Measurements from ENCODE around the gene PTBP3. TPM values are rescaled to one million over a fixed set of nuclear protein-coding genes. Genes with fewer than 3 reads are reported as not detected.
A peak's percentile ranks its signal among the peaks of the same experiment; 100 is the strongest.
"Not testable (repeated sequence)": the region's sequence is repeated elsewhere in the genome, so short reads cannot be mapped to it uniquely, and the experiment has no call there.

PTBP3 gene
- total and polyA plus RNA-seq, 2 of the 13 experiments (the other 11 are each of a cell fraction or from before 2014, with no cell fraction given): 52.8 to 61.1 TPM

DNA sequence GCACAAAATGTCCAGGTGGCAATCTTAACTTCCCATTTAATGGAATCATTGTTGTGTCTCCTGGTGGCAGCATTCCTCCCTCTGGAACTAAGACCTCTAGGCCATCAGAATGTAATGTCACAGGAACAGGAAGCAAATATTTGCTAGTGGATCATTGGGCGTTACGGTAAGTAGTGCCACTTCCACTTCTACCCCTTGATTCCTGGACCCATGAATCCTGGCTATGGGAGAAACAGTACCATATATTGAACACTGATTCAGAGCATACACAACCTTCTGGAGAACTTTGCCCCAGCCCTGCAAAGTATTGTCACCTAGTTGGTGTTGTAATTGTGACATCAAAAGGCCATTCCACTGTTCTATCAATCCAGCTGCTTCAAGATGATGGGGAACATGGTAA is 40.8 kb upstream of the PTBP3 start (continued):
- TF ChIP-seq LCORL (IDR thresholded peaks at IDR 0.05): not testable (repeated sequence)
- 0 out of 2 replicates have a peak, but pooled peaks have one; percentile 21 for TF ChIP-seq LCORL (CRISPR knock-in tag; IDR thresholded peaks at IDR 0.05)
- TF ChIP-seq GATAD1 (CRISPR knock-in tag; IDR thresholded peaks at IDR 0.05): 0 out of 2 replicates have a peak, but pooled peaks have one; percentile 24
- TF ChIP-seq FOXO1 (CRISPR knock-in tag; IDR thresholded peaks at IDR 0.05): peak; percentile 72; the same call in 1 of the 2 replicates
- TF ChIP-seq, protein P1, sequence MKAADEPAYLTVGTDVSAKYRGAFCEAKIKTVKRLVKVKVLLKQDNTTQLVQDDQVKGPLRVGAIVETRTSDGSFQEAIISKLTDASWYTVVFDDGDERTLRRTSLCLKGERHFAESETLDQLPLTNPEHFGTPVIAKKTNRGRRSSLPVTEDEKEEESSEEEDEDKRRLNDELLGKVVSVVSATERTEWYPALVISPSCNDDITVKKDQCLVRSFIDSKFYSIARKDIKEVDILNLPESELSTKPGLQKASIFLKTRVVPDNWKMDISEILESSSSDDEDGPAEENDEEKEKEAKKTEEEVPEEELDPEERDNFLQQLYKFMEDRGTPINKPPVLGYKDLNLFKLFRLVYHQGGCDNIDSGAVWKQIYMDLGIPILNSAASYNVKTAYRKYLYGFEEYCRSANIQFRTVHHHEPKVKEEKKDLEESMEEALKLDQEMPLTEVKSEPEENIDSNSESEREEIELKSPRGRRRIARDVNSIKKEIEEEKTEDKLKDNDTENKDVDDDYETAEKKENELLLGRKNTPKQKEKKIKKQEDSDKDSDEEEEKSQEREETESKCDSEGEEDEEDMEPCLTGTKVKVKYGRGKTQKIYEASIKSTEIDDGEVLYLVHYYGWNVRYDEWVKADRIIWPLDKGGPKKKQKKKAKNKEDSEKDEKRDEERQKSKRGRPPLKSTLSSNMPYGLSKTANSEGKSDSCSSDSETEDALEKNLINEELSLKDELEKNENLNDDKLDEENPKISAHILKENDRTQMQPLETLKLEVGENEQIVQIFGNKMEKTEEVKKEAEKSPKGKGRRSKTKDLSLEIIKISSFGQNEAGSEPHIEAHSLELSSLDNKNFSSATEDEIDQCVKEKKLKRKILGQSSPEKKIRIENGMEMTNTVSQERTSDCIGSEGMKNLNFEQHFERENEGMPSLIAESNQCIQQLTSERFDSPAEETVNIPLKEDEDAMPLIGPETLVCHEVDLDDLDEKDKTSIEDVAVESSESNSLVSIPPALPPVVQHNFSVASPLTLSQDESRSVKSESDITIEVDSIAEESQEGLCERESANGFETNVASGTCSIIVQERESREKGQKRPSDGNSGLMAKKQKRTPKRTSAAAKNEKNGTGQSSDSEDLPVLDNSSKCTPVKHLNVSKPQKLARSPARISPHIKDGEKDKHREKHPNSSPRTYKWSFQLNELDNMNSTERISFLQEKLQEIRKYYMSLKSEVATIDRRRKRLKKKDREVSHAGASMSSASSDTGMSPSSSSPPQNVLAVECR (CRISPR knock-in tag; IDR thresholded peaks at IDR 0.05; ENCODE audit: borderline replicate concordance): peak; percentile 30; the same call in 1 of the 2 replicates
- TF ChIP-seq PHF21A (CRISPR knock-in tag; IDR thresholded peaks at IDR 0.05): peak; percentile 72
- 0 out of 2 replicates have a peak, but pooled peaks have one; percentile 66 for TF ChIP-seq ZNF34 (CRISPR knock-in tag; IDR thresholded peaks at IDR 0.05; ENCODE audit: borderline replicate concordance)
- TF ChIP-seq NR2F6 (IDR thresholded peaks at IDR 0.05): peak; percentile 60; the same call in 1 of the 2 replicates
- peak; percentile 81 for TF ChIP-seq NR2F6 (CRISPR knock-in tag; IDR thresholded peaks at IDR 0.05)
- 0 out of 2 replicates have a peak, but pooled peaks have one; percentile 42 for TF ChIP-seq ZNF343 (CRISPR knock-in tag; IDR thresholded peaks at IDR 0.05)
- 0 out of 2 replicates have a peak, but pooled peaks have one; percentile 35 for TF ChIP-seq JUN (CRISPR knock-in tag; IDR thresholded peaks at IDR 0.05)
- TF ChIP-seq, protein P2, sequence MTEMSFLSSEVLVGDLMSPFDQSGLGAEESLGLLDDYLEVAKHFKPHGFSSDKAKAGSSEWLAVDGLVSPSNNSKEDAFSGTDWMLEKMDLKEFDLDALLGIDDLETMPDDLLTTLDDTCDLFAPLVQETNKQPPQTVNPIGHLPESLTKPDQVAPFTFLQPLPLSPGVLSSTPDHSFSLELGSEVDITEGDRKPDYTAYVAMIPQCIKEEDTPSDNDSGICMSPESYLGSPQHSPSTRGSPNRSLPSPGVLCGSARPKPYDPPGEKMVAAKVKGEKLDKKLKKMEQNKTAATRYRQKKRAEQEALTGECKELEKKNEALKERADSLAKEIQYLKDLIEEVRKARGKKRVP (CRISPR knock-in tag; IDR thresholded peaks at IDR 0.05): 0 out of 4 replicates have a peak, but pooled peaks of 1 of the 2 experiments have one; percentile 30
- peak; percentile 81 for TF ChIP-seq RXRB (CRISPR knock-in tag; IDR thresholded peaks at IDR 0.05; ENCODE audit: borderline replicate concordance)
- TF ChIP-seq KDM6A (CRISPR knock-in tag; IDR thresholded peaks at IDR 0.05; ENCODE audit: low read depth): 0 out of 2 replicates have a peak, but pooled peaks have one; percentile 30
- peak; percentile 78 for TF ChIP-seq TBX3 (IDR thresholded peaks at IDR 0.05; ENCODE audit: borderline replicate concordance)
- TF ChIP-seq, protein P3, sequence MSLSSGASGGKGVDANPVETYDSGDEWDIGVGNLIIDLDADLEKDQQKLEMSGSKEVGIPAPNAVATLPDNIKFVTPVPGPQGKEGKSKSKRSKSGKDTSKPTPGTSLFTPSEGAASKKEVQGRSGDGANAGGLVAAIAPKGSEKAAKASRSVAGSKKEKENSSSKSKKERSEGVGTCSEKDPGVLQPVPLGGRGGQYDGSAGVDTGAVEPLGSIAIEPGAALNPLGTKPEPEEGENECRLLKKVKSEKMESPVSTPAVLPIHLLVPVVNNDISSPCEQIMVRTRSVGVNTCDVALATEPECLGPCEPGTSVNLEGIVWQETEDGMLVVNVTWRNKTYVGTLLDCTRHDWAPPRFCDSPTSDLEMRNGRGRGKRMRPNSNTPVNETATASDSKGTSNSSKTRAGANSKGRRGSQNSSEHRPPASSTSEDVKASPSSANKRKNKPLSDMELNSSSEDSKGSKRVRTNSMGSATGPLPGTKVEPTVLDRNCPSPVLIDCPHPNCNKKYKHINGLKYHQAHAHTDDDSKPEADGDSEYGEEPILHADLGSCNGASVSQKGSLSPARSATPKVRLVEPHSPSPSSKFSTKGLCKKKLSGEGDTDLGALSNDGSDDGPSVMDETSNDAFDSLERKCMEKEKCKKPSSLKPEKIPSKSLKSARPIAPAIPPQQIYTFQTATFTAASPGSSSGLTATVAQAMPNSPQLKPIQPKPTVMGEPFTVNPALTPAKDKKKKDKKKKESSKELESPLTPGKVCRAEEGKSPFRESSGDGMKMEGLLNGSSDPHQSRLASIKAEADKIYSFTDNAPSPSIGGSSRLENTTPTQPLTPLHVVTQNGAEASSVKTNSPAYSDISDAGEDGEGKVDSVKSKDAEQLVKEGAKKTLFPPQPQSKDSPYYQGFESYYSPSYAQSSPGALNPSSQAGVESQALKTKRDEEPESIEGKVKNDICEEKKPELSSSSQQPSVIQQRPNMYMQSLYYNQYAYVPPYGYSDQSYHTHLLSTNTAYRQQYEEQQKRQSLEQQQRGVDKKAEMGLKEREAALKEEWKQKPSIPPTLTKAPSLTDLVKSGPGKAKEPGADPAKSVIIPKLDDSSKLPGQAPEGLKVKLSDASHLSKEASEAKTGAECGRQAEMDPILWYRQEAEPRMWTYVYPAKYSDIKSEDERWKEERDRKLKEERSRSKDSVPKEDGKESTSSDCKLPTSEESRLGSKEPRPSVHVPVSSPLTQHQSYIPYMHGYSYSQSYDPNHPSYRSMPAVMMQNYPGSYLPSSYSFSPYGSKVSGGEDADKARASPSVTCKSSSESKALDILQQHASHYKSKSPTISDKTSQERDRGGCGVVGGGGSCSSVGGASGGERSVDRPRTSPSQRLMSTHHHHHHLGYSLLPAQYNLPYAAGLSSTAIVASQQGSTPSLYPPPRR (CRISPR knock-in tag; IDR thresholded peaks at IDR 0.05; ENCODE audit: borderline replicate concordance): peak; percentile 89
- TF ChIP-seq, protein P4, sequence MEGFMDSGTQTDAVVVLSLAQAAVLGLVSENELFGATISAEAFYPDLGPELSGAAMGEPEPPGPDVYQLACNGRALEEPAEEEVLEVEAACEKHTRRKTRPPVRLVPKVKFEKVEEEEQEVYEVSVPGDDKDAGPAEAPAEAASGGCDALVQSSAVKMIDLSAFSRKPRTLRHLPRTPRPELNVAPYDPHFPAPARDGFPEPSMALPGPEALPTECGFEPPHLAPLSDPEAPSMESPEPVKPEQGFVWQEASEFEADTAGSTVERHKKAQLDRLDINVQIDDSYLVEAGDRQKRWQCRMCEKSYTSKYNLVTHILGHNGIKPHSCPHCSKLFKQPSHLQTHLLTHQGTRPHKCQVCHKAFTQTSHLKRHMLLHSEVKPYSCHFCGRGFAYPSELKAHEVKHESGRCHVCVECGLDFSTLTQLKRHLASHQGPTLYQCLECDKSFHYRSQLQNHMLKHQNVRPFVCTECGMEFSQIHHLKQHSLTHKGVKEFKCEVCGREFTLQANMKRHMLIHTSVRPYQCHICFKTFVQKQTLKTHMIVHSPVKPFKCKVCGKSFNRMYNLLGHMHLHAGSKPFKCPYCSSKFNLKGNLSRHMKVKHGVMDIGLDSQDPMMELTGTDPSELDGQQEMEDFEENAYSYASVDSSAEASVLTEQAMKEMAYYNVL (CRISPR knock-in tag; IDR thresholded peaks at IDR 0.05; ENCODE audit: borderline replicate concordance): 0 out of 2 replicates have a peak, but pooled peaks have one; percentile 33
- TF ChIP-seq ETV5 (CRISPR knock-in tag; IDR thresholded peaks at IDR 0.05; ENCODE audit: borderline replicate concordance): peak; percentile 96
- TF ChIP-seq NCOA2 (CRISPR knock-in tag; IDR thresholded peaks at IDR 0.05): peak; percentile 91
